GM13976 (cell line): Measurements from ENCODE around the gene C11orf87.
A peak's percentile ranks its signal among the peaks of the same experiment; 100 is the strongest.

Experiments used
- DNase-seq: peaks from one replicate; pipeline ENCODE4 v3.0.0; 2012; ENCODE audit warnings: low spot score
- in situ Hi-C: fragments of 300-500 bp; cut with MboI; formaldehyde crosslinking; loops from one replicate; pipeline ENCODE4 v1.12.0; 2022; ENCODE audit warnings: low sequenced_read_pairs, mixed read lengths, inconsistent platforms; ENCODE audit not compliant: unreplicated experiment
- TF ChIP-seq, protein P1 (sequence below): IDR thresholded peaks from 2 replicates; pipeline ENCODE4 v1.5.1; 2012; ENCODE audit warnings: borderline replicate concordance, mild to moderate bottlenecking; ENCODE audit not compliant: insufficient read depth; ENCODE audit errors: extremely low read depth, missing control alignments, control extremely low read depth

Gene C11orf87

GRCh38 chr11:109421981-109422869, at the start of gene C11orf87:
TSS of gene C11orf87 (plus strand) at chr11:109422190. CDS start at chr11:109423634, 1,444 bp downstream.
- DNase-seq, result peak; percentile 26
- in situ Hi-C loops, result no loop called here
- TF ChIP-seq, protein P1, sequence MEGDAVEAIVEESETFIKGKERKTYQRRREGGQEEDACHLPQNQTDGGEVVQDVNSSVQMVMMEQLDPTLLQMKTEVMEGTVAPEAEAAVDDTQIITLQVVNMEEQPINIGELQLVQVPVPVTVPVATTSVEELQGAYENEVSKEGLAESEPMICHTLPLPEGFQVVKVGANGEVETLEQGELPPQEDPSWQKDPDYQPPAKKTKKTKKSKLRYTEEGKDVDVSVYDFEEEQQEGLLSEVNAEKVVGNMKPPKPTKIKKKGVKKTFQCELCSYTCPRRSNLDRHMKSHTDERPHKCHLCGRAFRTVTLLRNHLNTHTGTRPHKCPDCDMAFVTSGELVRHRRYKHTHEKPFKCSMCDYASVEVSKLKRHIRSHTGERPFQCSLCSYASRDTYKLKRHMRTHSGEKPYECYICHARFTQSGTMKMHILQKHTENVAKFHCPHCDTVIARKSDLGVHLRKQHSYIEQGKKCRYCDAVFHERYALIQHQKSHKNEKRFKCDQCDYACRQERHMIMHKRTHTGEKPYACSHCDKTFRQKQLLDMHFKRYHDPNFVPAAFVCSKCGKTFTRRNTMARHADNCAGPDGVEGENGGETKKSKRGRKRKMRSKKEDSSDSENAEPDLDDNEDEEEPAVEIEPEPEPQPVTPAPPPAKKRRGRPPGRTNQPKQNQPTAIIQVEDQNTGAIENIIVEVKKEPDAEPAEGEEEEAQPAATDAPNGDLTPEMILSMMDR, result no peak

DNA sequence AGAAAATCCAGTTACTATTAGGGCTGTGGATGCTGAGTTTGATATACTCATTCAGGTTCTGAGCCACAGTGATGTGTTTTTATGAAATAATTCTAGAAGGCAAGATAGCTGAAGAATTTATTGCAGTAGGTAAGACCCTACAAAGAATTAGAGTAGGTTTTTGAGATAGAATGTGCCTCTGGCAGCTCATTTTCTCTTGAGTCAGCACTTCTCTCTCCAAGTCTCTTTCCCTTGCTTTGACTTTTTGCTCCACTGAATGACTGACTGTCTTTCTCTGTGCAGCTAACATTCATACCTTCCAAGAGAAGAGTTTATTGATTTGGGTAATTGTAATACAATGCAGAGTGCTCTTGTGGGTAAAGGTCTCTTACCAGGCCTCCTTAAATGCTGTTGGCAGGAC, 48.0 kb upstream of the C11orf87 start:
- DNase-seq, result no peak
- TF ChIP-seq, protein P1, result no peak
- in situ Hi-C loops, result no loop called here

DNA sequence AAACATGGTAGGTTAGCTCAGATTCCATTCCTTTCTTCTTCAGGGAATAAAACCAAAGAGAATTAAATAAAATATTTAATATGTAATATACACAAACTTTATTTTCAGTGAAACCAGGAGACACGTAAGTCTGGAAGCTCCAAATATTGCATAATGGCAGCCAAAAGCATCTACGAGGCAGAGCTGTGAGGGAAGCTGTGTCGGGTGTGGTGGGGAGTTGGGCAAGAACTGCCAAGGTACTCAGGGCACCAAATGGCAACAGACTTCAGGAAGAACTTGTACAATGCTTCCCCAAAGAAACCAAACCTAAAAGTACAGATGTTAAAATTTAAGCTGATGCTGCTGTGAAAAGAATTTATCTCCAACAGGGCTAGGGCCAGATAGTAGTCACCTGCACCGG, 47.5 kb upstream of the C11orf87 start:
- in situ Hi-C loops, result no loop called here
- no peak for DNase-seq
- TF ChIP-seq, protein P1, result no peak

- in situ Hi-C loops, result no loop called here
- TF ChIP-seq, protein P1, result no peak
- DNase-seq, result no peak
These were observed 44.8 kb upstream of the C11orf87 start for GRCh38 chr11:109377039-109377742.

DNA sequence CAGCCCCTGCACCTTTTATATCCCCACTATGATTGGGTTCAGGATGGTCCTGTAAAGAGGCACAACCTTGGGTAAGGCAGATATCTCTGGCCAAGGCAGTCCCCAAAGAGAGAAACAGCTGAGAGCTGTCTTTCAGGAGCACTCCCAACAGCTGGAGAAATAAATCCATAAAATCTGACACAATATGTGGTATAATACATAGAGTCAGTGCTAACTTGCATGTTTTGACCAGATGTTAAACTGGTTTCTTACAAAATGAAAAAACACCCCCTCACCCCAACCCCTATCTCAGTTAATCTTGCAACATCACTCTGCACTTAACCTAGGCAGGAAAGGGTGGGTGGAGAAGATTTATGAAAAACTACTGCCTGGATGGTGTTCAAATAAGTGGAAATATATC, 44.0 kb upstream of the C11orf87 start:
- no peak for DNase-seq
- in situ Hi-C loops, result no loop called here
- TF ChIP-seq, protein P1, result no peak

- in situ Hi-C loops, result no loop called here
- TF ChIP-seq, protein P1, result no peak
- no peak for DNase-seq
These were observed 38.7 kb upstream of the C11orf87 start for GRCh38 chr11:109383306-109383705.
